HG02884 (cell line): ENCODE results near the gene GLG1.

ENCODE experiments used
- ATAC-seq: cut with Tn5 transposase; IDR thresholded peaks from one replicate; pipeline ENCODE4 v1.9.1; 2021; ENCODE audit warnings: mild to moderate bottlenecking, moderate library complexity; ENCODE audit not compliant: unreplicated experiment

GLG1 gene

GRCh38 chr16:74485916-74486315 is 121.0 kb downstream of the GLG1 start:
- no peak for ATAC-seq

DNA sequence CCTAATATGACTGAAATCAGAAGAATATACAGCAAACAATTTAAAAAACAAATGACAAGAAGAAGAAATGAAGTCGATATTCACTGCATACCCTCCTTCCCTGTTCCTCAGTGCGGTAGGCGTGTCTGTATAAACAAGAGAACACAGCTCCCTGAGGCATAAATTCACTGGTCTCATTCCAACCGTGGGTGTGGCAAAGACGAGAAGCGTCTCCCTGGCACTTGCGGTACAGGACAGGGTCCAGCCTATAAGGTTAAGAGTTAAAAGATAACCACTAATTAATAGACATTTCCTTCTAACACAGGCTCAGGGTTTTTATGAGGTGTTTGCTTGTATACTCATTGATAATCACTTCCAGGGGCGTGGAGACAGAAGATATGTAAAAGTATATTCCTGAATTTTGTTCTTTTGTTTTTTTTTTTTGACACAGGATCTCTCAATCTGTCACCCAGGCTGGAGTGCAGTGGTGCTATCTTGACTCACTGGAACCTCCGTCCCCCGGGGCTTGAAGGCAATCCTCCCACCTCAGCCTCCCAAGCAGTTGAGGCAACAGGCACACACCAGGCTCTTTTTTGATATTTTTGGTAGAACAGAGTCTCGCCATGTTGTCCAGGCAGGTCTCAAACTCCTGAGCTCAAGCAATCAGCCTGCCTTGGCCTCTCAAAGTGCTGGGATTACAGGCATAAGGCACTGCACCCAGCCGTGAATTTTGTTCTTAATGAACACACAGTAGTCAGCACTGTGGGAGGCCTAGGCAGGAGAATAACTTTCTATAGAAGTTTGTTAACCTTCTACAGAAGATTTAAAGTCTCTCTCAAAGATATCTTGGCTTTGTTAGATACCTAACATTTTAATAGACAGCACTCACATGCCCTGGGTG is 126.5 kb downstream of the GLG1 start:
- no peak for ATAC-seq

DNA sequence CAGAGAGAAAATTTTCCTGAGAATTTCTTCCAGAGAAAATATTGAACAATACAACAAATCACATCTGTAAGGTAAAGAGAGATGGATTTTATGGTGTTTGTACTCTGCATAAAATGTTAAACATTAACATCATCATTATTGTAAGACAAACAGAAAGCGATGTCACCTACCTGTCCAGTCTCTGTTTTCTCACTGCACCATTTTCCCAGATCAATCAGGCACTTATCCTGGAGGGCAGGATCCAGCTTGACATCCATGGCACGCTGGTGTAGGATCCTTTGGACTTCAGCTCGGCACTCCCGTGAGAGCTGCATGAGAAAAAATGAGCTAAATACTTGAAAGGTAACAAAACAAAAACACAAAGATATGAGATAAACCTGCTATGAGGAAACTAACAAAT is 129.7 kb downstream of the GLG1 start:
- ATAC-seq: no peak

DNA sequence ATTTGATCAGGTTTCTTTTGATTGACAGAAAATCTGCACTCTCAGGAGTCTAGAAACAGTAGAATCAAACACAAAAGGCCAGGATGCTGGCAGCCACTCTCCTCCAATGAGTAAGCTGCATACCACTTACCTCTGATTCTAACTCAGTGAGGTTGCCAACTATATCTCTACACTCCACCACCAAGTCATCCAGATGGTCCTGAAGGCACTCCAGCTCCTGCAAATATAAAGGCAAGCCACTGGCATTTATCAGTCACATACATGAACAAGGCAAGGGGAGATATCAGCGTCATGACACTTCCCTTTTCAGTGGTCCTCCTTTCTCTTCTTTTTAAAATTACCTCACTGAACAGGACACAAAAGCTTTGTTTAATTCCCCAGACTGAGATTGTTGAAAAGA is 132.5 kb downstream of the GLG1 start:
- ATAC-seq: no peak

- no peak for ATAC-seq
These were observed 134.4 kb downstream of the GLG1 start for GRCh38 chr16:74472540-74472939.

DNA sequence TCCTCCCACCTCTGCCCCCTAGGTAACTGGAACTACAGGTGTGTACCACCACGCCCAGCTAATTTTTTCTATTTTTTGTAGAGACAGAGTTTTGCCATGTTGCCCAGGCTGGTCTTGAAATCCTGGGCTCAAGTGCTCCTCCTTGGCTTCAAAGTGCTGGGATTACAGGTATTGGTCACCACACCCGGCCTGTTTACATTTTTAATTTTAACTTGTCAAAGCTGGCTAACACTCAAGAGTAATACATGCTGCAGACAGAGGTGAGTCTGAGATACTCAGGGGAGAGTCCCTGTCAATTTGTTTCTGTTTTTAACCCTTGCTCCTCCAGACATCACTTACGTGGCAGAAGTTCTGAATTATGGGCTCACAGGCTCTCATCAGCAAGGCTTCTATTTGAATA is 134.9 kb downstream of the GLG1 start:
- no peak for ATAC-seq

GRCh38 chr16:74469946-74470478 is 136.9 kb downstream of the GLG1 start:
- no peak for ATAC-seq

DNA sequence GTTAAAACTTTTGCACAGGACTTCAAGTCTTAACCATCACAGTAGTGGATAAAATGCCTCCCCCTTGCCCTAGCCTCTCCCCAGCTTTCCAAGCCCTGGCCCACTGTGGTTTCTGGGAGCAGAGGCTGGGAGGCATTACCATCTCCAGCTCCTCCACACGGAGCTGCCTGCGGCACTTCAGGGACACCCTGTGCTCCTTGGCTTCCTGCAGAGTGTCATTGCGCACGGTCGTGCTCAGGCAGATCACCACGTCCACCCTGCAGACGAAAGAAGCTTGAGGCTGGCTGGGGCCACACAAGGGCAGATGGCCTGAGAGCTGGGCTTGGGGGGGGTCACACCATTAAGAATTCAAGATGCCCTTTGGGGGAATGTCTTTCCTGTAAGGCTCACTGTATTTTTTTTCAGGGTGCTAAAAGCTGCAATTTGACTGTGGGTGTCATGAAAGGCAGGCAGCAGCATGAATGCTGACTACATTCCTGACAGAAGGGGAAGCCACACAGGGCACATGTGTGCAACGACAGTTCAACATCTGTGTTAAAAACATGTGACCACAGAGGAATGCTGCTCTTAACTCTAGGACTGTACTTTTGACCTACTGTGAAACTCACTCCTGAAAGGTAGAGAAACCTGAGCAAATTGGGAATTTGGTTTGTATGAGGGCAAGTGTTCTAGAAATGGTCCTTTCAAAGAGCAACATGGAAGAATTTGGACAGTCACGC is 137.9 kb downstream of the GLG1 start:
- no peak for ATAC-seq

- peak; percentile 53 for ATAC-seq
These were observed 140.0 kb downstream of the GLG1 start for GRCh38 chr16:74466872-74467271.

GRCh38 chr16:74465851-74466685 is 140.8 kb downstream of the GLG1 start:
- no peak for ATAC-seq

DNA sequence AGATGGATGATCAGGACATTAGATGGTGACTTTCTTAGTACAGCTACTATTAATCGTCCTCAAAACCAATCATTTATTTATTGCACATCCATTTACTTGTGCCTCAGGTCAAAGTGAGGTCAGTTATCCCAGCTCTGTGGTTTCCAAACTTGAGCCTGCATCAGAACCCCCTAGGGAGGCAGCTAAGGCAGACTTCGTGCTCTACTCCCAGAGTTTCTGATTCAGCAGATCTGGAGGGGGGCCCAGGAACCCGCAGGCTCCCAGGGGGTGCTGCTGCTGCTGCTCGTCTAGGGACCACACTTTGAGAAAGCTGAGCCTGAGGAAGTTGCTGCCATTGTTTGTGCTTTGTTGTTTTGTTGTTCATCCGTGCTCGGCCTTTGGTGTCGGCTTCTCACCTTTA is 141.6 kb downstream of the GLG1 start:
- no peak for ATAC-seq

DNA sequence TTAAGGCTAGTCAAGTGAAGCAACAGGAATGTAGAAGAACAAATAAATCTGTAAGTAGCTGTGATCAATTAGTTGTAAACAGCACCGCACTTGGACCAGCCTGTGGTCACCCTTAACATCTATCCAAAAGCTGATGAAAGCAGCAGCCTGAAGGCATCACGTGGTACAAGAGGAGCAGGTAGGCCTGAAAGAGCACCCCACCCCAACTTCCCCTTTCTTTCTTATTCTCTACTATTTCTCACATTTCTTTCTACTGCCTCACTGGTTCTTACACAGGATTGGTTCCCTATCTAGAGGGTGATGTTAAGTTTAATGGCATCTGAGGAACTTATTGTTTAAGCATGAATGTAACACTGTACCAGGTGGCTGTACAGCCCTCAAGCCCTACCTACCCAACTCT is 143.0 kb downstream of the GLG1 start:
- ATAC-seq: no peak

DNA sequence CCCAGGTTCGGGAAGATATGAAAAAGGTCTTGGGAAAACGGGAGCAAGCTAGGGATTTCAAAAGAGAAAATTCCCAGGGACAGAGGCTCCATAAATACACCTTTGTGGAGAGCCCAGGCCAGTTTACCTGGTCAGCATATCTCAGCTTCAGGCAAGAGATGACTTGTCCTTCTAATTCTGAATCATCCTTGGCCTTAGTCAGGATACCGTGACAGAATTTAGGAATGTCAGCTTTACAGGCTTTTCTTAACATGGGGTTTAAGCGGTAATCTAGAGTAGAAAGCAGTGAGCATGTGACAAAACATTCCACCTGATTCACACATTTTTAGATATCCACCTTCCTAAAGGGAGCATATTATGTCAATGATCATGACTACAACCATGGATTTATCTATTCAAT is 144.6 kb downstream of the GLG1 start:
- ATAC-seq: no peak

GRCh38 chr16:74461826-74462225 is 145.1 kb downstream of the GLG1 start:
- ATAC-seq: no peak

- no peak for ATAC-seq
These were observed 146.4 kb downstream of the GLG1 start for GRCh38 chr16:74460542-74460941.

GRCh38 chr16:74456290-74456625 is 150.7 kb downstream of the GLG1 start:
- ATAC-seq: no peak

- no peak for ATAC-seq
These were observed 151.2 kb downstream of the GLG1 start for GRCh38 chr16:74455619-74456289.

DNA sequence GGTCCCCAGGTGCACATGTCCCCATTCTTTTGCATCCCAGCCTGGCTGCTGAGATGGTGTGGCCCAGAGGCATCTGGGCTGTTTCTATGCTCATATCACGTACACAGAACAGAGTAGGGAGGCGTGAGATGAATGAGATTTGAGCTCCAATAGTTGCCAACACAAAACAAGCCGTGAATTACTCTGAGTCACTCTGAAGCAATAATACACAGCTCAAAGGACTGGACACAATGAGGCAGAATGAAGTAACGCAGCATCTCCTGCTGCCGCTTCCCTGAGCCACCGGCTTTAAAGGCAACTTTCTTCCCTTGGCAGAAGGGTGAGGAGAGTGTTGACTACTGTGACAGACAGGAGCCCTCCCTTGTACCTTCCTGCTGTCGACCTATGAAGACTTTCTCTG is 151.7 kb downstream of the GLG1 start:
- no peak for ATAC-seq

DNA sequence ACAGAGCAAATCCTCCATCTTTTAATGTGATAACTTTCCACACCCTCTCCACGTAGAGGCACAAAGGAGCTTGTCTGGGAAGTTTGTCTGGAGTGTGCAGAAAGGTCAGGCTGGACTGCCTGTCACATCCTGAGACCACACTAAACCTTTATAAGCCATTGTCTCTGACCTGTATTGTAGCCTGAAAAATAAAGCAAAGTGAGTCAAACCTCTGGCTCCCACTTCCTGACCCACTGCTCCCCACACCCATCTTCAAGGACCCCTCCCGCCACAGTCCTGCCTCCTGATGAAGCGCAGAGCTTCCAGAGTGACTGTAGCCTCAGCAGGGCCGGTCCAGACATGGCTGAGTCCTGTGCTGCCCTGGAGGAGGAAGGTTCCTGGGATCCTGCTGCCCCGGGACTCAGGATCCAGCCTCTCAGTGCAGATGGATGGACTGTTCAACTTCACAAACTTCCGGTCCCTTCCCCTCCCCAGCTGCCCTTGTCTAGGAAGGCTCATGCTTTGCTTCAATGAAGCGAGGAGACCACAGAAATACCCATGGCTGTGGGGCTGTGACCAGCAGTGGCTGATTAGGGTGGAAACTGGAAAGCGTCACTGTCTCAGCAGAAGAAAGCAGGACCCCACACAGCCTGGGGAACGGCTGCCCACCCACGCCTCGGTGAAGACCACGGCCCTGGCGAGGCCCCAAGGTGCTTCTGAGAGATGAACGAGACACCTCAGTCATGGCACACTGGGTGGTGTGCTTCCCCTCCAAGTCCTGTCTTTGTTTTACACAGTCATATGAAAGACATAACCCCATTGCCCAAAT is 154.8 kb downstream of the GLG1 start:
- ATAC-seq: peak; percentile 90
